ENCODE results near the gene AVPR1A.

DNA sequence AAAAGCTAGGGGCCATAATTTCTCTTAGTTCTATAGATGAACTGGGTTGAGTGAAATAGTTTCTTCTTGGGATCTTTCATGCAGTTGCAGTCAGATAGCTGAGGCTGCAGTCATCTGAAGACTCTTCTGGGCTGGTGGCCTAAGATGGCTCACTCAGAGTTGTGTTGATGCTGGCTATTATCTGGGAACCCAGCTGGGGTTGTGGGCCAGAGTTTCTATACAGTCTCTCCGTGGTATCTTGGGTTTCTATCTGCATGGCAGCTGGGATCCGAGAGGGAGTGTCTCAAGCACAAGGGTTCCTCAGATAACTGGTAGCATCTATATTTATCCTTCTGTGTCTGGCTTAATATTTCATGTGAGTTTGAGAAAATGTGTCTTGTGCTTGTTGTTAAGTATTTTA is 21.1 kb downstream of the AVPR1A start:
- TF ChIP-seq, protein P1, sequence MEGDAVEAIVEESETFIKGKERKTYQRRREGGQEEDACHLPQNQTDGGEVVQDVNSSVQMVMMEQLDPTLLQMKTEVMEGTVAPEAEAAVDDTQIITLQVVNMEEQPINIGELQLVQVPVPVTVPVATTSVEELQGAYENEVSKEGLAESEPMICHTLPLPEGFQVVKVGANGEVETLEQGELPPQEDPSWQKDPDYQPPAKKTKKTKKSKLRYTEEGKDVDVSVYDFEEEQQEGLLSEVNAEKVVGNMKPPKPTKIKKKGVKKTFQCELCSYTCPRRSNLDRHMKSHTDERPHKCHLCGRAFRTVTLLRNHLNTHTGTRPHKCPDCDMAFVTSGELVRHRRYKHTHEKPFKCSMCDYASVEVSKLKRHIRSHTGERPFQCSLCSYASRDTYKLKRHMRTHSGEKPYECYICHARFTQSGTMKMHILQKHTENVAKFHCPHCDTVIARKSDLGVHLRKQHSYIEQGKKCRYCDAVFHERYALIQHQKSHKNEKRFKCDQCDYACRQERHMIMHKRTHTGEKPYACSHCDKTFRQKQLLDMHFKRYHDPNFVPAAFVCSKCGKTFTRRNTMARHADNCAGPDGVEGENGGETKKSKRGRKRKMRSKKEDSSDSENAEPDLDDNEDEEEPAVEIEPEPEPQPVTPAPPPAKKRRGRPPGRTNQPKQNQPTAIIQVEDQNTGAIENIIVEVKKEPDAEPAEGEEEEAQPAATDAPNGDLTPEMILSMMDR (IDR thresholded peaks at IDR 0.05), result no peak
- TF ChIP-seq POLR2A (IDR thresholded peaks at IDR 0.05) (no peak), POLR2AphosphoS5 (IDR thresholded peaks at IDR 0.05) (no peak)
